Panc1 (cell line): ENCODE measurements around the gene CDC6. TPM values are rescaled to one million over a fixed set of nuclear protein-coding genes. Genes with fewer than 3 reads are reported as not detected.
"Not testable (repeated sequence)": the region's sequence is repeated elsewhere in the genome, so short reads cannot be mapped to it uniquely, and the experiment has no call there.

Experiments used
- ATAC-seq: fragments of 200-7000 bp; cut with Tn5 transposase; 2 replicates; pipeline ENCODE4 v1.9.1; 2020; ENCODE audit warnings: mild to moderate bottlenecking, moderate library complexity
- BruUV-seq: library from RNA; stranded (reverse); fragments of 400-500 nt; replicated peaks from 2 replicates; lab custom pipeline; 2021; lab: Mats Ljungman, UMichigan
- CTCF ChIA-PET: fragments of 300-600 bp; sonication (Branson Sonifier 250); formaldehyde crosslinking; loops from one replicate; lab custom pipeline; 2022; ENCODE audit warnings: antibody characterized with exemption; lab: Charles Lee
- POLR2A ChIA-PET: fragments of 300-600 bp; sonication (Branson Sonifier 250); formaldehyde crosslinking; loops from one replicate; lab custom pipeline; 2022; ENCODE audit warnings: antibody characterized with exemption; lab: Charles Lee
- DNase-seq: peaks from one replicate; pipeline ENCODE4 v3.0.0-alpha.2; 2010; ENCODE audit warnings: low read depth, low spot score
- H3K27ac ChIP-seq: 2 replicates; pipeline ENCODE4 v1.5.1; 2011; ENCODE audit warnings: mild to moderate bottlenecking, low read length, inconsistent platforms
- H3K27me3 ChIP-seq: fragments of 200-500 bp; sonication (Bioruptor generic); 2 replicates; pipeline ENCODE4 v1.6.0; 2014; ENCODE audit warnings: low read length, inconsistent platforms; ENCODE audit not compliant: control insufficient read depth, insufficient read depth
- H3K36me3 ChIP-seq: fragments of 200-500 bp; sonication (Bioruptor generic); 2 replicates; pipeline ENCODE4 v1.5.1; 2014; ENCODE audit warnings: inconsistent platforms, mild to moderate bottlenecking, low read length, moderate library complexity; ENCODE audit not compliant: control insufficient read depth, insufficient read depth
- H3K4me1 ChIP-seq: 2 replicates; pipeline ENCODE4 v1.5.1; 2011; ENCODE audit warnings: inconsistent platforms, mild to moderate bottlenecking, low read length, moderate library complexity; ENCODE audit not compliant: control insufficient read depth, insufficient read depth
- H3K4me3 ChIP-seq, 2 experiments: 2 replicates each; pipeline ENCODE4 v1.5.1; 2011 to 2012; ENCODE audit warnings: low read depth in 2 of 2, low read length in 2 of 2, mild to moderate bottlenecking in 2 of 2, inconsistent platforms in 1 of 2, moderate library complexity in 1 of 2
- H3K9me3 ChIP-seq: fragments of 200-500 bp; sonication (Bioruptor generic); 2 replicates; pipeline ENCODE4 v1.5.1; 2014; ENCODE audit warnings: low read depth, mild to moderate bottlenecking, inconsistent platforms, low read length, moderate library complexity; ENCODE audit not compliant: control insufficient read depth, insufficient read depth
- CTCF ChIP-seq: fragments of 450-650 bp; IDR thresholded peaks from 2 replicates; pipeline ENCODE4 v1.5.1; 2017; ENCODE audit warnings: mild to moderate bottlenecking
- POLR2AphosphoS5 ChIP-seq: IDR thresholded peaks from 2 replicates; pipeline ENCODE4 v1.6.1; 2012; ENCODE audit warnings: mild to moderate bottlenecking, low read depth, low read length, moderate library complexity
- REST ChIP-seq, 2 experiments: IDR thresholded peaks; 2 replicates each; pipeline ENCODE4 v1.6.1; 2011 to 2012; ENCODE audit warnings: low read depth in 2 of 2, control low read depth in 1 of 2, low read length in 1 of 2, mild to moderate bottlenecking in 1 of 2, moderate library complexity in 1 of 2; ENCODE audit not compliant: insufficient read depth in 1 of 2
- SIN3A ChIP-seq: IDR thresholded peaks from 2 replicates; pipeline ENCODE4 v1.6.1; 2012; ENCODE audit warnings: low read depth, mild to moderate bottlenecking, low read length, moderate library complexity, borderline replicate concordance; ENCODE audit not compliant: insufficient read depth
- TCF7L2 ChIP-seq: IDR thresholded peaks from 2 replicates; pipeline ENCODE4 v1.6.1; 2011; ENCODE audit warnings: mild to moderate bottlenecking, low read depth, low read length, inconsistent platforms
- in situ Hi-C: cut with HindIII; loops from 2 replicates; pipeline ENCODE4 v1.10.0; 2016; ENCODE audit warnings: low sequenced_read_pairs, low pct_unique_long_range_greater_than_20kb
- intact Hi-C: fragments of 100-400 bp; cut with micrococcal nuclease; formaldehyde crosslinking; loops from one replicate; pipeline ENCODE4 v1.10.0; 2022; ENCODE audit not compliant: unreplicated experiment
- total RNA-seq: library from RNA; stranded (reverse); gene quantifications from one replicate; pipeline ENCODE4 v1.2.1, GENCODE V29; 2021; ENCODE audit not compliant: unreplicated experiment

CDC6 gene
- total RNA-seq, 1 experiment from 2014 or later: 66.3 TPM

- no peak overlapping the region for H3K4me3 ChIP-seq
- peaks cover 46% of the 10 kb centered on the region for H3K4me1 ChIP-seq
- no TSS peak for BruUV-seq
- peaks cover 4% of the 10 kb centered on the region; the same call in 1 of the 2 replicates for H3K36me3 ChIP-seq
- no peaks in the 10 kb centered on the region for H3K27me3 ChIP-seq
- intact Hi-C loops: loop anchor here (1.0 to 10.0 kb wide), 2 partner anchors 52 to 112 kb away; partner anchors contain the start of gene TOP2A
- in situ Hi-C loops: loop anchor here (5.0 kb wide), 2 partner anchors 49 to 219 kb away; no protein-coding TSS in a partner anchor
- TF ChIP-seq CTCF (peak; percentile 80), SIN3A (no peak), REST (IDR thresholded peaks at IDR 0.05; ENCODE audit: insufficient read depth in 1 of 2, low read depth in 2 of 2, low read length in 1 of 2) (no peak), TCF7L2 (no peak), POLR2AphosphoS5 (no peak)
- DNase-seq (peak; percentile 56), ATAC-seq (no peak)
- H3K27ac ChIP-seq: peak overlapping the region; percentile 72
- ChIA-PET POLR2A (no interaction called here), CTCF (interaction anchor here (0.6 to 6.9 kb wide), 6 partner anchors 14 to 94 kb away, joined by 3 to 81 read pairs (median 4); no protein-coding TSS in a partner anchor)
- no peaks in the 10 kb centered on the region for H3K9me3 ChIP-seq
Observed at GRCh38 chr17:40303009-40303657, 15.5 kb downstream of the CDC6 start.

- ATAC-seq: no peak
- in situ Hi-C loops: loop anchor here (5.0 kb wide), 2 partner anchors 48 to 218 kb away; no protein-coding TSS in a partner anchor
- Histone ChIP-seq H3K36me3 (peaks cover 4% of the 10 kb centered on the region; the same call in 1 of the 2 replicates), H3K27me3 (no peaks in the 10 kb centered on the region), H3K4me3 (no peak overlapping the region), H3K4me1 (peaks cover 54% of the 10 kb centered on the region), H3K27ac (peak overlapping the region; percentile 72), H3K9me3 (no peaks in the 10 kb centered on the region)
- ChIA-PET POLR2A (no interaction called here), CTCF (interaction anchor here (0.6 to 6.9 kb wide), 4 partner anchors 14 to 50 kb away, joined by 3 to 81 read pairs (median 6); no protein-coding TSS in a partner anchor)
- intact Hi-C loops: loop anchor here (1.0 to 10.0 kb wide), 2 partner anchors 51 to 111 kb away; partner anchors contain the start of gene TOP2A
- DNase-seq: no peak
- TF ChIP-seq POLR2AphosphoS5: peak; percentile 57; the same call in 1 of the 2 replicates
- TF ChIP-seq REST (IDR thresholded peaks at IDR 0.05; ENCODE audit: insufficient read depth in 1 of 2, low read depth in 2 of 2, low read length in 1 of 2): no peak
- no peak for TF ChIP-seq TCF7L2
- BruUV-seq: no TSS peak
Observed at GRCh38 chr17:40303708-40304551, 16.3 kb downstream of the CDC6 start.

- H3K36me3 ChIP-seq, ATAC-seq, H3K9me3 ChIP-seq, H3K27me3 ChIP-seq, POLR2A ChIA-PET, DNase-seq, H3K4me3 ChIP-seq, BruUV-seq: not testable (repeated sequence)
- CTCF ChIA-PET: interaction anchor here (0.6 to 6.9 kb wide), 2 partner anchors 15 to 50 kb away, joined by 6 to 81 read pairs; no protein-coding TSS in a partner anchor
- H3K4me1 ChIP-seq: peaks cover 55% of the 10 kb centered on the region
- in situ Hi-C loops (loop anchor here (5.0 kb wide), 2 partner anchors 48 to 218 kb away; no protein-coding TSS in a partner anchor), intact Hi-C loops (loop anchor here (10.0 kb wide), 1 partner anchor 110 kb away; the partner anchor contains the start of gene TOP2A)
- H3K27ac ChIP-seq: peak overlapping the region; percentile 72
Observed at GRCh38 chr17:40304552-40304863, 16.8 kb downstream of the CDC6 start.
